Activated T-helper 2 cell treated with anti-CD3 and anti-CD28 coated beads, Interferon-gamma antibody, Interleukin-2, Interleukin-4, amounts not matched to agents 10 μg/mL and 5 μg/mL and 100 μg/mL, durations not matched to agents 14 hours and 24 hours and 36 hours (primary cell): ENCODE data around the gene CPB1. TPM values are rescaled to one million over a fixed set of nuclear protein-coding genes. Genes with fewer than 3 reads are reported as not detected.

Experiments
- DNase-seq: peaks from one replicate; pipeline ENCODE4 v3.0.0; 2021; ENCODE audit warnings: low spot score
- H3K27ac Mint-ChIP-seq: one replicate; pipeline ENCODE4 v1.8.0; 2021; ENCODE audit warnings: mixed read lengths
- H3K27me3 Mint-ChIP-seq: one replicate; pipeline ENCODE4 v1.8.0; 2021; ENCODE audit warnings: low read depth, mixed read lengths
- H3K36me3 Mint-ChIP-seq: one replicate; pipeline ENCODE4 v1.8.0; 2021; ENCODE audit warnings: low read depth, mixed read lengths
- H3K4me1 Mint-ChIP-seq: one replicate; pipeline ENCODE4 v1.8.0; 2021; ENCODE audit warnings: low read depth, mixed read lengths
- H3K4me3 Mint-ChIP-seq: one replicate; pipeline ENCODE4 v1.8.0; 2021; ENCODE audit warnings: low read depth, mild to moderate bottlenecking, moderate library complexity, mixed read lengths
- H3K9me3 Mint-ChIP-seq: one replicate; pipeline ENCODE4 v1.8.0; 2021; ENCODE audit warnings: mixed read lengths
- intact Hi-C: fragments of 100-400 bp; cut with micrococcal nuclease; formaldehyde crosslinking; loops from one replicate; pipeline ENCODE4 v1.15.1; 2023
- total RNA-seq: library from RNA; stranded (reverse); gene quantifications from 2 replicates; pipeline ENCODE4 v1.2.3, GENCODE V29; 2022

The CPB1 gene
- total RNA-seq, 1 donor from 2014 or later, result not detected

DNA sequence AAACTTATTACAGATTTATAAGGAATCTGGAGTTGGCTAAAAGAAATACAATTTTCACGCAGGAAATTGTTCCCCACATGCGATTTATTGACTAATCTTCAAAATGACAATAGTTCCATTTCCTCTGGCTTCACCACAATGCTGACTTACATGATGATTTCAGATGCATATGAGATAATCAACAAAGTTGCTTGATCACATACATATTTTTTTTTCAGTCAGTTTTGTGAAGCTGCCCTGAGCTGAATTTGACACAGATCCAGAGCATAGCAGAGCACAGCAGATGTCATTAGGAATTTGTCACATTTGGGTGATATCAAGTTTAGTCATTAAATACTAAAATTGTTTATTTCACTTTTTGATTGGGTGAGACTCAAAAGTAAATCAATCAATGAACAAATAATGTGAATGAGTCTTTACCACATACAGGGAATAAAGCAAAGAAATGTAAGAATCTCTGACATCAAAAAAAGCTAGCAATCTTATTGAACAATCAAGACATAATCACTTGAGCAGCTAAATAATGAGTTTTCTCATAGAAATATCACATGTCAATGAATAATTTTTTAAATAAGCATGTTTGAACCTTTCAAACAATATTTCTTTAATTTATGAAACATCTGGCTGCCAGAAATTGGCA, 18.3 kb downstream of the CPB1 start:
- no peak for DNase-seq
- Mint-ChIP-seq H3K27me3 (no peaks in the 10 kb centered on the region), H3K9me3 (no peaks in the 10 kb centered on the region), H3K4me3 (no peak overlapping the region), H3K27ac (no peak overlapping the region), H3K36me3 (no peaks in the 10 kb centered on the region), H3K4me1 (no peaks in the 10 kb centered on the region)
- intact Hi-C loops, result no loop called here

DNA sequence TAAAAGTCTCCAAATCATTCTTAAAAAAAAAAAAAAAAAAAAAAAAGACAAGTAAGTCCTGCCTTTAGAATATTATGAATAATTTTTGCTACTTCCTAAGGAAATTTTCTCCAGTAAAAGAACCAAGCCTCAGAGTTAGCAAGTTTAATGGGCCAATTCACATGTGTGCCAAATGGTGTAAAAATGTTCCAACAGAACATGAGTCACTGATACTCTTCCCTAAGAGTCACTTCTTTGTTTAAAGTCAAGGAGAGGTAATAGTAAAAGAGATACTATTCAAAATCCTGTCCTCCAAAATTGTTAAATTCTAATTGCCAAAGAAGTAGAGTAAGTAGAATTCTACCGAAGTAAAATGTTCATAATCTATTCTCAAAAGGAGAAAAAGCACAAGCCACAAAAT, 19.7 kb downstream of the CPB1 start:
- no peaks in the 10 kb centered on the region for H3K36me3 Mint-ChIP-seq
- H3K9me3 Mint-ChIP-seq, result no peaks in the 10 kb centered on the region
- H3K27ac Mint-ChIP-seq, result no peak overlapping the region
- intact Hi-C loops, result no loop called here
- DNase-seq, result no peak
- no peak overlapping the region for H3K4me3 Mint-ChIP-seq
- no peaks in the 10 kb centered on the region for H3K4me1 Mint-ChIP-seq
- no peaks in the 10 kb centered on the region for H3K27me3 Mint-ChIP-seq

DNA sequence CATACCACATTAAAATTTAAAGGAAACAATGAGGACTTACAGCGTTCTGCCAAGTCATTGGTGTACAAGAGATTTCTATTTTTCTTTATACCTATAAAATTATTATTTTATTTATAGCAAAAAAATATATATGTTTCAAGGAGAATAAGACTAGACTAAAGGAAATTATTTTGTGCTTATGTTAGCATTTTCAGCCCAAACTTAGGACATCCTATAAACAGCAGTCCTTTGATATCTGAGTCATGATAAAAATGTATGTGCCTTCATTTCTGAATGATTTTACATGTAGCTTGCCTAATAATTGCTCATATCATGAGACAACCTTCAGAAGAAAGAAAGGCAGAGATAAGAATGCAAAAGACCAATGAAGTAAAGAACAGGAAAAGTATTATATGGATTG, 20.8 kb downstream of the CPB1 start:
- no peaks in the 10 kb centered on the region for H3K9me3 Mint-ChIP-seq
- H3K36me3 Mint-ChIP-seq, result no peaks in the 10 kb centered on the region
- H3K27ac Mint-ChIP-seq, result no peak overlapping the region
- no peak overlapping the region for H3K4me3 Mint-ChIP-seq
- no peak for DNase-seq
- H3K4me1 Mint-ChIP-seq, result no peaks in the 10 kb centered on the region
- intact Hi-C loops, result no loop called here
- H3K27me3 Mint-ChIP-seq, result no peaks in the 10 kb centered on the region

DNA sequence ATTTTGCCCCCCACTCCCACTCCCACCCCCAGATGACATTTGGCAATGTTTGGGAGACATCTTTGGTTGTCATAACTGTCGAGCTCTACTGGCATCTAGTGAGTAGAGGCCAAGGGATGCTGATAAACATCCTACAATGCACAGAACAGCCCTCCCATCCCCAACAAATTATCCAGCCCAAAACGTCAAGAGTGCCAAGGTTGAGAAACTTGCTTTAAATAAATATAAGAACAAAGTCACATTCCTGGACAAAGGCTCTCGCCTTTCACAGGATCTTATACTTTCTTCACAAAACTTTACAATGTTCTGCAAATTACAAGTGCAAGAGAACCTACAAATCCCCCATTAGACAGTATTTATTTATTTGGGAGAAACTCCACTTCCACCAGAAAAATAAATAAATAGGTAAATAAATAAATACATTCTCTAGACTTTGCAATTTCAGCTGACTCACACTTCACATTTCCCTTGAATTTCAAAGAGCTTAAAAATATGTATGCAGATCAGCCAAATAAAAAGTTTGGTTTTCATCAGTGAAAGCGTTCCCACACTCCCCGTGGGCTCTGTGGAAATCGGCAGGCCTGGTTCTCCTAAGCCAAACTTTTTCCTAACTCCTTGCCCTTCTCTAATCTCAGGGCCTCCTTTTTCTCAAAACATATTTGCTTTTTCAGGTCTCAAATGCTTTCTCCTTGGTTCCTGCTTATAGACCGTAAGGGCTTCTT, 24.8 kb downstream of the CPB1 start:
- Mint-ChIP-seq H3K27ac (no peak overlapping the region), H3K4me3 (no peak overlapping the region), H3K36me3 (no peaks in the 10 kb centered on the region), H3K9me3 (no peaks in the 10 kb centered on the region), H3K27me3 (no peaks in the 10 kb centered on the region), H3K4me1 (no peaks in the 10 kb centered on the region)
- no peak for DNase-seq
- intact Hi-C loops, result no loop called here

DNA sequence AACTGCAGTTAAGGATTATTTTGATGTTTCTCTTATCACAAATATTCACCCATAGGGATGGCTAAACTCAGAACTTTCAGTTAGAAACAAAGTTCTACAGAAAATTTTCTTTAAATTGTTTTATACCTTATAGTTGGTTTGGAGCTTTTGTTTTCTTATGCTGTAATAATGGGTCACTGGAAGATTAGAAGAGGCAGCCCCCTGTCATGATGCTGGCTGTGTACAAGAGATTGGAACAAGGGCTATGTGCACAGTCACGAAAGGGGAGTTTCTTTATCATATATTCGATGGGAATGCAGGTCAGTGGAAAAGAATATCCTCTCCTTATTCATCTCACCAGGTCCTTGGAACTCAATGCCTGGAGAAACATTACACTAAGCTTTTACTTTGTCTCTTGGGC, 25.5 kb downstream of the CPB1 start:
- Mint-ChIP-seq H3K4me1 (no peaks in the 10 kb centered on the region), H3K27ac (no peak overlapping the region), H3K9me3 (no peaks in the 10 kb centered on the region), H3K36me3 (no peaks in the 10 kb centered on the region), H3K27me3 (no peaks in the 10 kb centered on the region), H3K4me3 (no peak overlapping the region)
- DNase-seq, result no peak
- intact Hi-C loops, result no loop called here

DNA sequence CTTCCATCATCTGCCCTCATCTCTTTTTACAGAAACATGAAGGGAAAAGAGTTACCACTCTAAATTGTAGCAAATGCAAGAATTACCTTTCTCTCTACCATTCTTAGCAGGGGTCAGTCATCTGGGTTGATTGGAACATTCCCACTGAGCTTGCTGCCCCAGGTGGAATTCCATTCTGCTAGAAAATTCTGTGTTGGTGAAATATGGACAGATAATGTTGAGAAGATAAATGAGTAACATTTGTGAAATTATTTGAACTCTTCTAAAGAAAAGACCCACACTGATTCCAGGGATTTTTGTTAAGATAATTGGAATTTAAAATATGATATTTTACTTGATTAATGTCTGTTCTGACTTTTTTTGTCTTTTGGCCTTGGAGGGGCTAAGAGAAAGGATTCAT, 26.4 kb downstream of the CPB1 start:
- DNase-seq, result no peak
- Mint-ChIP-seq H3K4me3 (no peak overlapping the region), H3K36me3 (no peaks in the 10 kb centered on the region), H3K27ac (no peak overlapping the region), H3K9me3 (no peaks in the 10 kb centered on the region), H3K27me3 (no peaks in the 10 kb centered on the region), H3K4me1 (no peaks in the 10 kb centered on the region)
- intact Hi-C loops, result no loop called here

DNA sequence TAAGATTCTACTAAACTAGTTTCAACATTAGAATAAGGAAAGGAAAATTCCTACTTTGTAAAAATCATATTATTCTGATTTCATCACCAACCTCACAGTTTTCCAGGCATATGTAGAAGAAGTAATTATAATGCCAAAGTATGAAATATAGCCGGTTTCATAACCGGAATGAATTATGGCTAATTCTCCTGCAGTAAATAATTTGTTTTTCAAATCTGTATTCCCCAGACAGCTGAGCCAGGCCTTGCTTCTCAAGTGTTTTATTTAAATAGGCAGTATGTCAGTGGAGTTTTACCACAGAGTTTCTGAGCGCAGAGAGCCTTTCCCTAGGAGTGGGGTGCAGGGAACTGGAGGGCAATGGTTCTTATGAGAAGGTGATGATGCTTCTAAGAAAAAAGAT, 28.8 kb downstream of the CPB1 start:
- Mint-ChIP-seq H3K27ac (no peak overlapping the region), H3K4me3 (no peak overlapping the region), H3K27me3 (no peaks in the 10 kb centered on the region), H3K36me3 (no peaks in the 10 kb centered on the region), H3K4me1 (no peaks in the 10 kb centered on the region), H3K9me3 (no peaks in the 10 kb centered on the region)
- no peak for DNase-seq
- intact Hi-C loops, result no loop called here

DNA sequence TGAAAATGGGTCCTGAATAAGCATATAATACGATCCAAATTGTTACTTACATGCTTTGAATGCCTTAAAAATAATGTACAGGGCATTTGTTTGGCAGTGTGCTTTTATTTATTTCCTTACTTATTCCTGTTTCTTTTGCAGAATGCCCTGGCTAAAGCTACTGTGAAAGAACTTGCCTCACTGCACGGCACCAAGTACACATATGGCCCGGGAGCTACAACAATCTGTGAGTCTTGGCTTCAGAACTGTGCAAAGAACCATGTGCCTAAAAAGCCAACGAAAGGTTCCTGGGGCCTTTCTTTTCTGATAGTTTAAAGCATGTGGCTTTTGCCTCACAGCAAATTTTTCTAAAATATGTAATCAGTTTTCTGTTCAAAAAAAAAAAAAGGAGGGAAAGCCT, 29.7 kb downstream of the CPB1 start:
- Mint-ChIP-seq H3K27ac (no peak overlapping the region), H3K4me3 (no peak overlapping the region), H3K4me1 (peaks cover 2% of the 10 kb centered on the region), H3K36me3 (no peaks in the 10 kb centered on the region), H3K27me3 (peaks cover 3% of the 10 kb centered on the region), H3K9me3 (no peaks in the 10 kb centered on the region)
- intact Hi-C loops, result no loop called here
- no peak for DNase-seq

DNA sequence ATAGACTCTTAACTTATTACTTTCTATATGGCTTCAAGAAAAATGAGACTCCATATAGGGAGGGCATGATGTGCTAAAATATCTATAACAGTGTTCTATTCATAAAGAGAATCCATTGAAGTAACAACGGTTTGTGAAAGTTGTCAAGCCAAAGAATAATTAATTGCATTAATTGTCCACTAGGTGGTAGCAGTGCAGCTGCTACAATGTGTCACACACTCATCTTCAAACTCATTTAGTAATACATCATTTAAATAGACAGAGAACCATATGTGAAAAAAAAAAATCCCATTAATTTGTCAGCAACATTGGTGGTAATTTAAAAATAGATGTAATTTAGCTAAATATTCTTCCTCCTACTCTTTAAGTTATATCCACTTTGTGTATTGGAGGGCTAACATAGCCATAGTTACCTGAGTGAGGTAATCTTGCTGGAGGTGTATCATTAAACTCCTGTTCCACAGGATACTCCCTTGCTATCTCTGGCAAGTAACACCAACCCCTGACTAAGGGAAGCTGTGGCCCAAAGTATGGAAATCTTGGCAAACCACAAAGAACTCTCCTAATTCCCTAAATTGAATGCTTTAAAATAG, 33.8 kb downstream of the CPB1 start:
- Mint-ChIP-seq H3K27ac (no peak overlapping the region), H3K4me3 (no peak overlapping the region), H3K9me3 (no peaks in the 10 kb centered on the region), H3K27me3 (peaks cover 9% of the 10 kb centered on the region), H3K4me1 (peaks cover 2% of the 10 kb centered on the region), H3K36me3 (no peaks in the 10 kb centered on the region)
- no peak for DNase-seq
- intact Hi-C loops, result loop anchor here (1.0 kb wide), 3 partner anchors 82 to 412 kb away; no protein-coding TSS in a partner anchor

DNA sequence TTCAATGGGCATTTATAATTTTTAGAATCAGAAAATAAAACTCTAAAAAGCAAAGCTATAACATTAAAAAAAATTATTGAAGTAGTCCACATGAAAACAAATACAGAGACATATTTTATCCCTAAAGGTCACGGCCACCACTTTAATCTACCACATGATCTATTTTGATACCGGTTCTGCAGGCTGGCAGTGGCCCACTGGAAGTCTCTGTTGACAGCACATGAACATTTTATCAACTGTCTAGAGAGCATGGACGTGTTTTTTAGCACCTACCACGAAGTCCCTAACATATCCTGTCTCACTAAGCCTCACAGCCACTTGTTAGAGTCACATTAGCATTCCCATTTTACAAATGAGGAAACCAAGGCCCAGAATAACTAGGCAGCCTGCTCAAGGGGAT, 35.7 kb downstream of the CPB1 start:
- Mint-ChIP-seq H3K27me3 (peaks cover 14% of the 10 kb centered on the region), H3K4me3 (no peak overlapping the region), H3K36me3 (no peaks in the 10 kb centered on the region), H3K9me3 (no peaks in the 10 kb centered on the region), H3K27ac (no peak overlapping the region), H3K4me1 (peaks cover 2% of the 10 kb centered on the region)
- intact Hi-C loops, result no loop called here
- no peak for DNase-seq

DNA sequence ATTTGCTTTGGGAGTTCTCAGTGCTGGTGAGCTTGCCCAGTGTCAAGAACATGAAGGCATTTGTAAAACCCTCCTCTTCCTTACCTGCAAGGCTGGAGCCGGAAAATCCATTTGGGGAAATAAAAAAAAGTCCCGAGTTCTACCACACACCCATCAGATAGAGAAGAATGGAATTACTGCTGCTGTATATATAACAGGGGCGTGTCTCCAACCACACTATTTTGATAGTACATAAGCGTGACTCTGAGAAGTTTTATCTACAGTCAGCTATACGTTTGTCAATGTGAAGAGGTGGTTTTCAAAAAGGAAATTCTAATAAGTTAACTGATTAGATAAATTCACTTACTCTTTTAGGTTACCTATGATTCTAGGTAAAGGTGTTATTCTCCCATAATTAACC, 36.2 kb downstream of the CPB1 start:
- H3K4me3 Mint-ChIP-seq, result no peak overlapping the region
- H3K4me1 Mint-ChIP-seq, result peaks cover 2% of the 10 kb centered on the region
- no peaks in the 10 kb centered on the region for H3K36me3 Mint-ChIP-seq
- H3K9me3 Mint-ChIP-seq, result no peaks in the 10 kb centered on the region
- intact Hi-C loops, result no loop called here
- H3K27me3 Mint-ChIP-seq, result peaks cover 14% of the 10 kb centered on the region
- no peak for DNase-seq
- no peak overlapping the region for H3K27ac Mint-ChIP-seq

DNA sequence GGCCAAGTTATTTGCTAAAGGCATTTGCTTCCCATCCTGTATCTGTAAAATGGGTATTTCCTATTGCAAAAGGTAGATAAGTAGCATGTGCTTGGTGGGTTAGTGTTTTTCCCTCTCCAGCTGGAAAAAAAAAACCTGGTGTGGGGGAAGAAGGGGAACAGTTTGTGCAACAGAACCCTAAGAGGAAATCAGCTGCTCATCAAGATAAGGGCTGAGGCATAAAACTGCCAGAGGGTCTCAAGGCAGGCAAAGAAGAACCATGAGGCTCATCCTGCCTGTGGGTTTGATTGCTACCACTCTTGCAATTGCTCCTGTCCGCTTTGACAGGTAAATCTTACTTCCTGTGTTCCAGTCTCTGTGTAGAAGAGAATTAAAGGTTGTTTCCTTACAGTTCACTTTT, 37.4 kb downstream of the CPB1 start, which contains the start of gene CPA3:
CPA3 (plus strand) TSS at position 248 of the 400 bp plus-strand sequence; CDS start at position 260, 12 bp downstream.
- no peaks in the 10 kb centered on the region for H3K9me3 Mint-ChIP-seq
- intact Hi-C loops, result no loop called here
- H3K27me3 Mint-ChIP-seq, result peaks cover 16% of the 10 kb centered on the region
- no peak for DNase-seq
- H3K36me3 Mint-ChIP-seq, result no peaks in the 10 kb centered on the region
- H3K27ac Mint-ChIP-seq, result no peak within 1 kb of the TSS
- peaks cover 2% of the 10 kb centered on the region for H3K4me1 Mint-ChIP-seq
- H3K4me3 Mint-ChIP-seq, result no peak within 1 kb of the TSS

DNA sequence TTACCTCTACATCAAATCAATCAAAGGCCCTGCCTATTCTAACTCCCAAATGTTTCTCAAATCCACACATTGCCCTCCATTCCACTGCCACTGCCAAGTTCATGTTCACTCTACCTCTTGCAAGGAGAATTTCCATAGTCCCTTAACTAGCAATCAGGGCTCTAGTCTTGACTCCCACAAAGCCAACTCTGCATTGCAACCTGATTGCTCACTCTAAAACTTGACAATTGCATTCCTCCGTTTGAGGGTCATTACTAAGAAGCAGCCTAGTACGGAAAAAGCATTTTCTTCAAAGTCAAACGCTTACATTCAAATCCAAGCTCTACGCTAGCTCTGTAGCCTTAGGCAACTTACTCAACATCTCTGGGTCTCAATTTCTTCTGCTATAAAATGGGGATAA, 38.6 kb downstream of the CPB1 start:
- H3K9me3 Mint-ChIP-seq, result no peaks in the 10 kb centered on the region
- peaks cover 2% of the 10 kb centered on the region for H3K4me1 Mint-ChIP-seq
- no peak overlapping the region for H3K27ac Mint-ChIP-seq
- no peak for DNase-seq
- intact Hi-C loops, result no loop called here
- H3K4me3 Mint-ChIP-seq, result no peak overlapping the region
- H3K36me3 Mint-ChIP-seq, result no peaks in the 10 kb centered on the region
- H3K27me3 Mint-ChIP-seq, result peaks cover 17% of the 10 kb centered on the region
